ENCODE data around the gene POU6F1. TPM values are rescaled to one million over a fixed set of nuclear protein-coding genes. Genes with fewer than 3 reads are reported as not detected.

The POU6F1 gene
- total and polyA plus RNA-seq, 9 of the 15 experiments (the other 6 are each of a cell fraction or from before 2014, with no cell fraction given): 0.14 to 3.3 (median 1.1) TPM

GRCh38 chr12:51225234-51225633 lies 7.4 kb upstream of the POU6F1 start:
- no peak for ATAC-seq
- intact Hi-C loops (cut with micrococcal nuclease): no loop called here
- Histone ChIP-seq H3K9me3 (replicated peaks; ENCODE audit: control insufficient read depth, insufficient read depth, low read depth, low read length) (no peaks in the 10 kb centered on the region), H3K9ac (ENCODE audit: insufficient read depth in 1 of 2, low read depth in 2 of 2, low read length in 2 of 2) (no peak overlapping the region), H3K79me2 (ENCODE audit: control insufficient read depth, insufficient read depth, low read length) (no peaks in the 10 kb centered on the region), H4K20me1 (replicated peaks; ENCODE audit: control insufficient read depth, insufficient read depth, low read length) (no peaks in the 10 kb centered on the region), H3K27ac (ENCODE audit: extremely low read depth, low read depth, low read length) (no peak overlapping the region), H3K4me2 (ENCODE audit: insufficient read depth, low read length) (no peak overlapping the region), H2AFZ (ENCODE audit: low read depth, low read length) (no peak overlapping the region), H3K4me1 (replicated peaks in 1 of 2; ENCODE audit: control insufficient read depth in 2 of 2, insufficient read depth in 2 of 2, low read length in 2 of 2) (peaks cover 4 to 6% of the 10 kb centered on the region in 2 experiments; a peak in 2 of 5 replicates), H3K4me3 (no peak overlapping the region), H3K9me1 (ENCODE audit: control insufficient read depth, insufficient read depth, low read length) (no peaks in the 10 kb centered on the region), H3K27me3 (ENCODE audit: control insufficient read depth in 2 of 2, insufficient read depth in 2 of 2, low read length in 2 of 2) (no peaks in the 10 kb centered on the region), H3K36me3 (ENCODE audit: control insufficient read depth, insufficient read depth, low read length) (no peaks in the 10 kb centered on the region)
- ChIA-PET POLR2A (interaction anchor here (1.3 kb wide), 1 partner anchor 13 kb away, joined by 5 read pairs; the partner anchor contains the start of gene DAZAP2), CTCF (ENCODE audit: low intra/inter-chr PET ratio) (no interaction called here)
- in situ Hi-C loops (cut with MboI): no loop called here
- no peak for DNase-seq (ENCODE audit: extremely low read depth in 1 of 4, low spot score in 3 of 4)
- 69% methylated on average over 4 of the region's 4 CpGs for WGBS (ENCODE audit: insufficient coverage, low coverage, missing lambda C conversion rate)
- TF ChIP-seq RFX1 (IDR thresholded peaks at IDR 0.05) (0 out of 2 replicates have a peak, but pooled peaks have one; percentile 8), ESRRB (CRISPR knock-in tag; IDR thresholded peaks at IDR 0.05; ENCODE audit: borderline replicate concordance) (no peak), FOXA3 (CRISPR knock-in tag; conservative IDR thresholded peaks at IDR 0.05 in 1 of 2, IDR thresholded peaks at IDR 0.05 in 1 of 2) (no peak), CBFA2T2 (conservative IDR thresholded peaks at IDR 0.05) (no peak)
- no TSS peak for BruUV-seq (replicated peaks)
- FAIRE-seq: no peak

DNA sequence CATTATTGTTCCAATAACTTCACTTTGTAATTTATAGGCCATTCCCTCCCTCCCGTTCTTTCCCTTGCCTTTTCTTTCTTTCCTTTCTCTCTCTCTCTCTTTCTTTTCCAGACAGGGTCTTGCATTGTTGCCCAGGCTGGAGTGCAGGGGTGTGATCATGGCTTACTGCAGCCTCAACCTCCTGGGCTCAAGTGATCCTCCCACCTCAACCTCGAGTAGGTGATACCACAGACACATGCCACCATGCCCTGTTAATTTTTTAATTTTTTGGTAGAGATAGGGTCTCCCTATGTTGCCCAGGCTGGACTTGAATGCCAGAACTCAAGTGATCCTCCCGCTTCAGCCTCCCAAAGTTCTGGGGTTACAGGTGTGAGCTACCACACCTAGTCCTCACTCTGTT lies 6.8 kb upstream of the POU6F1 start:
- no peaks in the 10 kb centered on the region for H3K9me1 ChIP-seq (ENCODE audit: control insufficient read depth, insufficient read depth, low read length)
- ChIA-PET CTCF (ENCODE audit: low intra/inter-chr PET ratio) (no interaction called here), POLR2A (no interaction called here)
- H3K36me3 ChIP-seq (ENCODE audit: control insufficient read depth, insufficient read depth, low read length): no peaks in the 10 kb centered on the region
- intact Hi-C loops (cut with micrococcal nuclease): no loop called here
- in situ Hi-C loops (cut with MboI): no loop called here
- TF ChIP-seq, protein P1, sequence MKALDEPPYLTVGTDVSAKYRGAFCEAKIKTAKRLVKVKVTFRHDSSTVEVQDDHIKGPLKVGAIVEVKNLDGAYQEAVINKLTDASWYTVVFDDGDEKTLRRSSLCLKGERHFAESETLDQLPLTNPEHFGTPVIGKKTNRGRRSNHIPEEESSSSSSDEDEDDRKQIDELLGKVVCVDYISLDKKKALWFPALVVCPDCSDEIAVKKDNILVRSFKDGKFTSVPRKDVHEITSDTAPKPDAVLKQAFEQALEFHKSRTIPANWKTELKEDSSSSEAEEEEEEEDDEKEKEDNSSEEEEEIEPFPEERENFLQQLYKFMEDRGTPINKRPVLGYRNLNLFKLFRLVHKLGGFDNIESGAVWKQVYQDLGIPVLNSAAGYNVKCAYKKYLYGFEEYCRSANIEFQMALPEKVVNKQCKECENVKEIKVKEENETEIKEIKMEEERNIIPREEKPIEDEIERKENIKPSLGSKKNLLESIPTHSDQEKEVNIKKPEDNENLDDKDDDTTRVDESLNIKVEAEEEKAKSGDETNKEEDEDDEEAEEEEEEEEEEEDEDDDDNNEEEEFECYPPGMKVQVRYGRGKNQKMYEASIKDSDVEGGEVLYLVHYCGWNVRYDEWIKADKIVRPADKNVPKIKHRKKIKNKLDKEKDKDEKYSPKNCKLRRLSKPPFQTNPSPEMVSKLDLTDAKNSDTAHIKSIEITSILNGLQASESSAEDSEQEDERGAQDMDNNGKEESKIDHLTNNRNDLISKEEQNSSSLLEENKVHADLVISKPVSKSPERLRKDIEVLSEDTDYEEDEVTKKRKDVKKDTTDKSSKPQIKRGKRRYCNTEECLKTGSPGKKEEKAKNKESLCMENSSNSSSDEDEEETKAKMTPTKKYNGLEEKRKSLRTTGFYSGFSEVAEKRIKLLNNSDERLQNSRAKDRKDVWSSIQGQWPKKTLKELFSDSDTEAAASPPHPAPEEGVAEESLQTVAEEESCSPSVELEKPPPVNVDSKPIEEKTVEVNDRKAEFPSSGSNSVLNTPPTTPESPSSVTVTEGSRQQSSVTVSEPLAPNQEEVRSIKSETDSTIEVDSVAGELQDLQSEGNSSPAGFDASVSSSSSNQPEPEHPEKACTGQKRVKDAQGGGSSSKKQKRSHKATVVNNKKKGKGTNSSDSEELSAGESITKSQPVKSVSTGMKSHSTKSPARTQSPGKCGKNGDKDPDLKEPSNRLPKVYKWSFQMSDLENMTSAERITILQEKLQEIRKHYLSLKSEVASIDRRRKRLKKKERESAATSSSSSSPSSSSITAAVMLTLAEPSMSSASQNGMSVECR (CRISPR knock-in tag; IDR thresholded peaks at IDR 0.05): no peak
- TF ChIP-seq SREBF1 (IDR thresholded peaks at IDR 0.05; ENCODE audit: borderline replicate concordance, low read depth, low read length): no peak
- no peak for TF ChIP-seq TRIM28 (IDR thresholded peaks at IDR 0.05)
- TF ChIP-seq ZBTB12 (CRISPR knock-in tag; IDR thresholded peaks at IDR 0.05): no peak
- TF ChIP-seq ZNF589 (CRISPR knock-in tag; IDR thresholded peaks at IDR 0.05; ENCODE audit: low read depth): no peak
- BruUV-seq (replicated peaks): no TSS peak
- H3K4me3 ChIP-seq: no peak overlapping the region
- no peaks in the 10 kb centered on the region for H3K27me3 ChIP-seq (ENCODE audit: control insufficient read depth in 2 of 2, insufficient read depth in 2 of 2, low read length in 2 of 2)
- no peak overlapping the region for H3K9ac ChIP-seq (ENCODE audit: insufficient read depth in 1 of 2, low read depth in 2 of 2, low read length in 2 of 2)
- WGBS (ENCODE audit: insufficient coverage, low coverage, missing lambda C conversion rate): 42% methylated on average over 3 of the region's 3 CpGs
- H3K27ac ChIP-seq (ENCODE audit: extremely low read depth, low read depth, low read length): no peak overlapping the region
- H3K79me2 ChIP-seq (ENCODE audit: control insufficient read depth, insufficient read depth, low read length): peaks cover 6% of the 10 kb centered on the region
- H2AFZ ChIP-seq (ENCODE audit: low read depth, low read length): no peak overlapping the region
- H3K4me2 ChIP-seq (ENCODE audit: insufficient read depth, low read length): no peak overlapping the region
- DNase-seq (ENCODE audit: extremely low read depth in 1 of 4, low spot score in 3 of 4): no peak
- no peak for FAIRE-seq
- ATAC-seq: no peak
- H3K9me3 ChIP-seq (replicated peaks; ENCODE audit: control insufficient read depth, insufficient read depth, low read depth, low read length): no peaks in the 10 kb centered on the region
- no peaks in the 10 kb centered on the region for H4K20me1 ChIP-seq (replicated peaks; ENCODE audit: control insufficient read depth, insufficient read depth, low read length)
- peaks cover 4 to 6% of the 10 kb centered on the region in 2 experiments; a peak in 2 of 5 replicates for H3K4me1 ChIP-seq (replicated peaks in 1 of 2; ENCODE audit: control insufficient read depth in 2 of 2, insufficient read depth in 2 of 2, low read length in 2 of 2)

Measured in K562 (cell line).